ENCODE measurements around the gene VPS45.

VPS45 gene

GRCh38 chr1:150192012-150192411, 124.4 kb downstream of the VPS45 start:
- no peak for DNase-seq (ENCODE audit: low read depth, low spot score)

- no peak for DNase-seq (ENCODE audit: low read depth, low spot score)
Measured at GRCh38 chr1:150194381-150195031, 126.9 kb downstream of the VPS45 start.
